AG08396 (cell line): Measurements from ENCODE around the gene MTFR1L.
A peak's percentile ranks its signal among the peaks of the same experiment; 100 is the strongest.

Experiments used
- DNase-seq: peaks from one replicate; pipeline ENCODE4 v3.0.0; 2012; ENCODE audit warnings: low spot score, mixed read lengths

Gene MTFR1L

DNA sequence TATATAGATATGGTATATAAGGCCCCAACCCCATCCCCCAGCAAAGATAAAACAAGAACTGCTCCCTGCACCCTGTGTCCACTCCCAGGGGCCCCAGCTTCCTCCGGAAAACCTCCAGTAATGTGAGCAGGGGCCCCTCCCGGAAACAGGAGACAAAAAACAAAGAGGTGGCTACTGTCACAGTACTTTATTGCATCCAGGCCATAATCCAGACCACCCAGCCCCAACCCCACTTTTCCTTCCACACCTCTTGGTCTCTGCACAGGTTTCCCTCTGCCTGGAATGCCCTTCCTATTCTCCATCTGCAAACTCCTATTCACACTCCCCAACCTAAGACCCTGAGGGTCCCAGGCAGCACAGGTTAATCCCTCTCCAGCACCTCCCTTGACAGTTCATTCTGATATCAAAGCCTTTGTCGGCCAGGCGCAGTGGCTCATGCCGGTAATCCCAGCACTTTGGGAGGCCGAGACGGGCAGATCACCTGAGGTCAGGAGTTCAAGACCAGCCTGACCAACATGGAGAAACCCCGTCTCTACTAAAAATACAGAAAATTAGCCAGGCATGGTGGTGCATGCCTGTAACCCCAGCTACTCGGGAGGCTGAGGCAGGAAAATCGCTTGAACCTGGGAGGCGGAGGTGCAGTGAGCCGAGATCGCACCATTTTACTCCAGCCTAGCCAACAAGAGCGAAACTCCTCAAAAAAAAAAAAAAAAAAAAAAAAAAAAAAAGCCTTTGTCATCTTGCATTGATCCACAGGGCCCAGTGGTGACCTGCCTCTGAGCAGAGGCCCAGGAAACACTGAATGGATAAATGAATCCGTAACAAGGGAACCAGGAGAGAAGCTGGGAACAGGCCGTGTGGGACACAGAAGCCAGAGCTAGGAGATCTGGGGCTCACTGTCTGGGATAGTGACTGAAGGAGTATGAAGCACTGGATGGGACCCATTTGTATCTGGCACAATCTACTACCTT lies 41.8 kb downstream of the MTFR1L start:
- no peak for DNase-seq

DNA sequence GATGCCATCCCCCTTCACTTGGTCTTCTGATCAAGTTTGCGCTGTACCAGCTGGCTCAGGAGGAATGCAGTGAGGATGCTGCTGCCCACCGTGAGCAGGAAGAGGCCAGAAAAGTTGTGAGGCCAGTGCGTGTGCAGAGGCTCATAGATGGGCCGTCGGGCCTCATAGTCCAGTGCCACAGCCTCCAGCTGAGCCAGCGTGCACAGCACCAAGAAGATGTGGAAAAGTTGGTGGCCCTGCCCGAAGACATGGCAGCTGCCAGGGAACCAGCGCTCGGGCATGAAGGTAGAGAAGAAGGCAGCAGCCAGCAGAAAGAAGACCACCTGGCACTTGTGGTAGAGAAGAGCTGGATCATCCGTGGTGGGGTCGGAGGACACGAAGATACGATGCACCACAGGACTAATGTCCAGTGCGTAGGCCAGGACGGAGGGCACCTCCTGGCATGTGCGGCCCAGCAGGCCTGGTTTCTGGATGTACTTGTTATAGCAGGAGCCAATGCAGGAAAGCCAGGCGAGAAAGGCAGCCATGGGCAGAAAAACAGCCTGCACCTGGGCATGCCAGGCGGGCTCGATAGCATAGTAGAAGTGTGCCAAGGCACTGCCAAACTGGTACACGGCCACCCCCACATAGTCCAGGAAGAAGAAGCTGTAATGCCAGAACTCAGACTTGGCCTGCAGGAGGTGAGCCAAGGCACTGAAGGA lies 43.2 kb downstream of the MTFR1L start:
- no peak for DNase-seq

DNA sequence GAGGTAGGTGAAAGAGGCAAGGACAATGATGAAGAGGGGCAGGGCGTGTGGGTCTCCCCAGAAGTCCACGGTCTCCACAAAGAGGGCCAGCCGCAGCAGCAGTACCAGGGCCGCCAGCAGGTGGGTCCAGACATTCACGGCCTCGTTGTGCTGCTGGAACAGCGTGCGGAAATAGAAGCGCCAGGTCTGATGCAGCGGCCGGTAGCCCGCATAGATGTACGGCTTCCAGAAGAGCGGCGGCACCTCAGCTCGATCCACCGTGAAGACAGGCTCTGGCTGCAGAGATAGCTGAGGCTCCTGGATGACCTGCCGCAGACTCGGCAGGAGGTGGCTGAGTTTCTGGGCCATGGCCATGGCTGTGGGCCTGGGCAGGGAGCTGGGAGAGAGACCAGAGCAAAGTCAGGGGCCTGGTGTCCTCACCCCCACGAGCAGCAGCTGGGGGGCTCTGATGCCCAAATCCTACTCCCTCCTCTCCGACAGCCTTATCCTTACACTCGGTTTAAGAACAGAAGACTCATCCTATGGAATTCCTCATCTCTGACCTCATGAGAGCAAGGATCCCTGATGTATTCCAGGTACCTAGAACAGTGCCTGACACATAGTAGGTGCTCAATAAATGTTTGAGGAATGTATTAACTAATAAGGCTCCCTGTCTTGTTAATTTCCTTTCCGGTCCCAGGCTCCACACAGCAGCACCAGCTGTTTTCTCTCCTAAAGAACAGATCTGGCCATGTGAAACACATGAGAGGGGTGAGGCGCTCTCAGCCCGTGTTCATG lies 43.9 kb downstream of the MTFR1L start:
- DNase-seq: no peak

DNA sequence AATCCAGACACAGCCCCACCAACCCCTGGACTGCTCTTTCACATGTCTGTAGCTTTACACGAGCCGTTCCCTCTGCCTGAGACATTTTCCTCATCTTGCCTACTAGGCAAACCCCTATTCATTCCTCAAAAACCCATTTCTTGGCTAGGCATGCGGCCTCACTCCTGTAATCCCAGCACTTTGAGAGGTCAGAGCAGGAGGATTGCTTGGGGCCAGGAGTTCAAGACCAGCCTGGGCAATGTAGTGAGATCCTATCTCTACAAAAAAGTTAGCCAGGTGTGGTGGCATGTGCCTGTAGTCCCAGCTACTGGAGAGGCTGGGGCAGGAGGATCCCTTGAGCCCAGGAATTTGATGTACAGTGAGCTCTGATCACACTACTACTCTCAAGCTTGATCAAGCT lies 44.7 kb downstream of the MTFR1L start:
- DNase-seq: no peak

GRCh38 chr1:25866288-25866687 lies 46.5 kb downstream of the MTFR1L start:
- no peak for DNase-seq

DNA sequence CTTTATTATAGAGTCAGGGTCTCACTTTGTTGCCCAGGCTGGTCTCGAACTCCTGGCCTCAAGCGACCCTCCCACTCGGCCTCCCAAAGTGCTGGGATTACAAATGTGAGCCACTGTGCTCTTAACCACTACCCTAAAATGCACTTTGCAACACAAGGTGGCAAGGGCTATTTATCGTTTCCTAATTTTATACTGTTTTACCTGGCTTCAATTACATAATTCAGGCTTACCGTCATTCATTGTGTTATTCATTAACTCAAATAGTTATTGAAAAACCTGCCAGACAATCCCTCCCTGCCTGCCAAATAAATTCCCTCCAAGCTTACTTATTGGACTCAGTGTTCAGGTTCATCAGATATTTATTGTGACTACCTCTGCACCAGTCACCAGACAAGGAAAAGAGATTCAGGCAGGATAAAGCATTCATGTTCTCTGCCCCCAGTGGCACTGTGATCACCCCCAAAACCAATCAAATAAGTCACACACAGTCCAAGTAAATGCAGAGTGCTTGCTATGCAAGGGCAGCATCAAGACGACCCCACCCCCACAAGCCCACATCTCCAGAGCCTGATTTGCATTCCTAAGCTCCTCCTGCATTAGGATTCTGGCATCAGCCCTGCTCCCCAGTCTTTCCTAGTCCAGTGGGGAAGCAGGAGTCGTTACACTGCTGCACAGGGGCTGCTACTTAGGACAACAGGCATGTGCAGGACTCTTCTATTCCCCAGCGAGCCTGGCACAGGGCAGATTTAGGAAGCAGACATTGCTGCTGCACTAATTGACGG lies 47.6 kb downstream of the MTFR1L start:
- DNase-seq: no peak

DNA sequence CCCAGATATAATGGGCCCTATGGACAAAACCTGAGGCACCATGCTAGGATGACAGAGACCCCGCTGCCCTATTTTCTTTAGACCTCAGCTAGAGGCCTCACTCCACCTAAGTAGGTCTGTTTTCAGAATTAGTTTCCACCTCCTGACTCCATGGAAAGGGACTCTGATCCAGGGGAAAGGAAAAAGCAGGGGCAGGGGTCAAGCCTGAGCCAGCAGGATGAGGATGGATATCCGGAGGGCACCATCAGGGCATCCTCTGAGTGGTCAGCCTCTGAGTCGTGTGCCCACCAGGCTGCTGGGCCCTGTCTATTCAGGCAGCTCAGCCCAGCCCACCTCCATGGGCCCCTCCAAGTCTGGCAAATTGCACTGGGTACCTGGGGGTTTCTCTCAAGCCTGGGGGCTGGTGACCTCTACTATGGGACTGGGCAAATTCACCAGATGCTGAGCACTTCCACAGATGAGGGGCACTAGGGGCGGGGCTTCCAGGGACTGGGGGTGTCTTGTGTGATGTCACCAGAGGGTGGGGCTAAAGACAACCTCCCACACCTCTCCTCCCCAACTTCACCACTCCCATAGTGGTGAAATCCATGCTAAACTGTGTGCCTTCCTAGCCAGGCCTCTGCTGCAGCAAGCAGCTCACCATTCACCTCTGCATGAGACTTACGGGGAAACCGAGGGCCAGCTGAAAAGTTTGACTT lies 50.3 kb downstream of the MTFR1L start:
- no peak for DNase-seq

GRCh38 chr1:25870614-25871013 lies 50.9 kb downstream of the MTFR1L start:
- DNase-seq: no peak

- no peak for DNase-seq
These were observed 51.4 kb downstream of the MTFR1L start for GRCh38 chr1:25871086-25871703.

DNA sequence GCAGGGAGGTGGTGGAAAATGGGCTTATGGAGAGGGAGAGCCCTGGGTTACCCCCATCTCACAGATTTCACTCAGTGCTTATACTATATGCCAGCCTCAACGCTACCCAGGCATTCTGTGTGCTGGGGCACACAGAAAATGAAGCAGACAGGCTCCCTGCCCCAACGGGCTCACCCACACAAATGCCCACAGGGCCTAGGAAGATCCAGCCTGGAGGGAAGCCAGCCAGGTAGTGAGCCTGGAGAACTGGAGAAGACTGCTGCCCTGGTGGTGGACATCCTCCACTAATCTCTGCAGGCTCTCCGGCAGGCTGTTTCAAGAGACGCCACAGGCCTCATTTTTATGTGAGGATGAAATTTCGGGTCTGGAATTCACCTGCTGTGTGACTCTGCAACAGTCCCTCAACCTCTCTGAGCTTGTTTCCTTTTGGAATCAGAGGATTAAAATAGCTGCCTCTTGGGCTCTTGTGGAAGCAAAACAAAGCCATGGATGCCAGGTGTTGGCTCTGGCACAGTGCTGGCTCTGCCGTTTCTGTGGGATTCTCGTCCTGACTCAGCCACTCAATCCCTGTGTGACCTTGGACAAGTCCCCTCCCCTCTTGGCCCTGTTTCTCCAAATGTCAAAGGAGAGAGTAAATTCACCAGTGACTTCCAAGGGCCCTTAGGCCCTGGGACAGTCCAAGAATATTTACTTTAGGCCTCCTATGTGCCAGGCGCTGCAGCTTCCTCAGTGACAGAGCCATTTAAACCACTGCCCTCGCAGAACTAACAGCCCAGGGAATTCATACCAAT lies 52.1 kb downstream of the MTFR1L start:
- no peak for DNase-seq

- no peak for DNase-seq
These were observed 53.0 kb downstream of the MTFR1L start for GRCh38 chr1:25872713-25873112.

GRCh38 chr1:25873120-25873519 lies 53.4 kb downstream of the MTFR1L start:
- DNase-seq: no peak

DNA sequence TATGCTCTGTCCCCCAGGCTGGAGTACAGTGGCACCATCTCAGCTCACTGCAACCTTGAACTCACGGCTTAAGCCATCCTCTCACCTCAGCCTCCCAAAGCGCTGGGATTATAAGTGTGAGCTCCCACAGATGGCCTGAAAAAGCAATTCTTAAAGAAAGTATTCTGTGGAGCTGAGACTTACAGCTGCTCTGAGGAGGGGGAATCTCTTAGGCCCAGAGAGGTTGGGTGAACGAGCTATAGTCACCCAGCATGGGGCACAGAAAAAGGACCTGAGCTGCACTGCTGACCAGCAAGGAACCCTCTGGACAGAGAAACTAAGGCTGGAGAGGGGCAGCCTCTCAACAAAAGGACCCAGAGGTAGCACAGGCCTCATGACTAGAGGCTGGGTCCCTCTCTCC lies 54.5 kb downstream of the MTFR1L start:
- DNase-seq: no peak

GRCh38 chr1:25874635-25875153 lies 54.9 kb downstream of the MTFR1L start:
- no peak for DNase-seq

DNA sequence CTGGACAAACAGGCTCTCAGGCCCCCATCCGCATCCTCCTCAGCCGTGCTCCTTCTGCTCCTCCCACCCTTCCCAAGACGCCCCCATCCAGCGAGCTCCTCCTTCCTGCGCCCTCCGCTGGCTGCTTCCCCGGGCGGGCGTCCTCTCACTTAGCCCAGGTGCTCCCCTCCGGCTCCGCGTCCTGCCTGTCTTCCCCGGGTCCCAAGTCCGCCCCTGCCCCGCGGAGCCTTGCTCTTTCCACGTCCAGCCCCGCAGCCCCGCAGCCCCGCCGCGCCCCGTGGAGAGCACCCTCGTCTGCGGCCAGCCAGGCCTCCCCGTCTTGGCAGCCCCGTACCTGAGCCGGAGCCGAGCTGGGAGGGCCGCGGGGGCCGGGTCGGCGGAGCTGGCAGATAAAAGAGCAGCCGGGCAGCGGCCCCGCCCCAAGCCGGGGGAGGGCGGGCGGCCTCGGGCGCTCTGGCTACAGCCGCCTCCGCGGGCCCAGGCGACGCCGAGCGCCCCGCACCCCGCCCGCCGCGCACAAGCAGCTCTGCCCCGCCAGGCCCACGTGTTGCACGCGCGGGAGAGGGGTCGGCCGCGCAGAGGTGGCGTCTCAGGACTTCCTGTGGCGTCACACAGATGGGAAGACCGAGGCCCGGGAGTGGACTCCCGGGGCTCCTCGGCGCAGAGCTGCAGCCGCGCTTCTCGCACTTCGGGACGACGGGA lies 55.6 kb downstream of the MTFR1L start, which contains the start of gene PAQR7:
PAQR7 (minus strand) TSS at position 555 of the 702 bp plus-strand sequence. CDS start 11,869 bp downstream, outside the sequence.
- DNase-seq: peak; percentile 88

DNA sequence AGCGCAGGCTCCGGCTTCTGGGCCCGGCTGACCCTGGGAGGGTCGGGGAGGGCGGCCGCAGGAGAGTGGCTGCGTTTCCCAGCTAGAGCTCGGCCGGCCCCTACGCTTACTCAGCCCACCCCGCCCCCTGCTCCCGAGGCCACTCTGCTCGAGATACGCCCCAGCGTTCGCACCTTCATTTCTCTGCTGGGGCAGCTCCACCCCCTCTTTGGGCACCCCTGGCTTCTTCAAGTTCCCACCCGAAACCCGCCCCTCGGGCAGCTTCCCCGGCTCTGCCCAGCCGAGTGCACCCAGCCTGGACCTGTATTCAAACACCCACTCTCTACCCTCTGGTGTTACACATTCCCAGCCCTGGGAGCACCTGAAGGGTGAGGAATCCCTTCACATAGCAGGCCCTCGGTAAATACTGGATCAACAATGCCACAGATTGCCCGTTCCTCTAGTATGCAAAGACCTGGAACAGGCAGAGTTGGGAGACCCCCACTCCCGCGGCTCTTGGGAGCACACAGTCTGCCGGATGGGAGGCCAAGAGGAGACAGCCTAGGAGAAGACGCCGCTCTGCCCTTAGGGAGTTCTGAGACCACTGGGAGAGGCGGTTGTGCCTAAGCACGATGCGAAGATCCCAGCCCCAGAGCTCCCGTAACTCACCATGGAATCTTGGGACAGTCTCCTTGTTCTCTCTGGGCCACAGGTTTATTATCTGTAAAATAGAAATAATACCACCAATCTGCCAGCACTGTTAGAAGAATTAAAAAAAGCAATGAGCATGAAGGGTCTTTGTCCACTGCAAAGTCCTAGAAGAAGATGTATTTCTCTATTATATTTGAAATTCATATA lies 56.3 kb downstream of the MTFR1L start:
- no peak for DNase-seq

DNA sequence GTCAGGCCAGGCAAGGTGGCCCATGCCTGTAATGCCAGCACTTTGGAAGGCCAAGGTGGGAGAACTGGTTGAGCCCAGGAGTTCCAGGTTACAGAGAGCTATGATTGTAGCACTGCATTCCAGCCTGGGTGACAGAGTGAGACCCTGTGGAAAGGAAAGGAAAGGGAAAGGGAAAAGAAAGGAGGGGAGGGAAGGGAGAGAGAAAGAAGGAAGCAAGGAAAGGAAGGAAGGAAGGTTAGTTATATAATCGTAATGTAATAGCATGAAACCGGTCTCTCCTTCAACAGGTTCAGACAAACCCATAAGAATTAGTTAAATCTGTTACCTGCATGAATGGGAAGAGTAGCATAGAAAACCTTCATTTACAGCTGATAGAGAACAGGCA lies 56.9 kb downstream of the MTFR1L start:
- no peak for DNase-seq

- DNase-seq: no peak
These were observed 57.4 kb downstream of the MTFR1L start for GRCh38 chr1:25877155-25877554.
